Stimulated activated CD8-positive, alpha-beta memory T cell treated with anti-CD3 and anti-CD28 coated beads, Interleukin-12 subunit alpha, Interleukin-12 subunit beta, amount 100 ng/mL, for 4 hours (primary cell): ENCODE results near the gene AKR1E2.
"Not testable (repeated sequence)": the region's sequence is repeated elsewhere in the genome, so short reads cannot be mapped to it uniquely, and the experiment has no call there.

ENCODE experiments used
- DNase-seq: peaks from one replicate; pipeline ENCODE4 v3.0.0-alpha.2; 2020; ENCODE audit warnings: low read depth

AKR1E2 gene

DNA sequence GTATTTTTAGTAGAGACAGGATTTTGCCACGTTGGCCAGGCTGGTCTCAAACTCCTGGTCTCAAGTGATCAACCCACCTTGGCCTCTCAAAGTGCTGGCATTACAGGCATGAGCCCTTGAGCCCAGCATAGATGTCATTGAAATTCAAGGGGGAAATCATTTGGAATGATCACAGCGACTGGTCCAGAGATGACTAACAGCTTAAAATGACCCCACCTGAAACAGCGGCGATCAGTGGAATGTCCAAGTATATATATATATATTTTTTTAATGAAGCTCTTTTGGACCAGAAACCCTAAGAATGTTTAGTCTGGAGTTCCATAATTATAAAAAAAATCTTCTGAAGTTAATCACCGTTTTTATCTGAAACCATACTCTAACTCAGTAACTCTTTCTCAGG is 12.5 kb upstream of the AKR1E2 start:
- DNase-seq: no peak

- not testable (repeated sequence) for DNase-seq
Measured at GRCh38 chr10:4815646-4816180, 10.3 kb upstream of the AKR1E2 start.

DNA sequence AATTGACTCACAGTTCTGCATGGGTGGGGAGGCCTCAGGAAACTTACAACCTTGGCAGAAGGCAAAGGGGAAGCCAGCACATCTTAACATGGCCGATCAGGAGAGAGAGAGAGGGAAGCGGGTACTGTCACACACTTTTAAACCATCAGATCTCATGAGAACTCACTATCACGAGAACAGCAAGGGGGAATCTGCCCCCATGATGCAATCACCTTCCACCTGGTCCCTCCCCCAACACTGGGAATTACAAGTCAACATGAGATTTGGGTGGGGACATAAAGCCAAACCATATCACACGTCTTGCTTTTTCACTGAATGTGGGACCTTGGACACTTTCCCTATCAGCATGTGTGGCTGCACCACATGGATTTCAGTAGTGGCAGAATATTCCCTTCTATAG is 9.0 kb upstream of the AKR1E2 start:
- DNase-seq: no peak

DNA sequence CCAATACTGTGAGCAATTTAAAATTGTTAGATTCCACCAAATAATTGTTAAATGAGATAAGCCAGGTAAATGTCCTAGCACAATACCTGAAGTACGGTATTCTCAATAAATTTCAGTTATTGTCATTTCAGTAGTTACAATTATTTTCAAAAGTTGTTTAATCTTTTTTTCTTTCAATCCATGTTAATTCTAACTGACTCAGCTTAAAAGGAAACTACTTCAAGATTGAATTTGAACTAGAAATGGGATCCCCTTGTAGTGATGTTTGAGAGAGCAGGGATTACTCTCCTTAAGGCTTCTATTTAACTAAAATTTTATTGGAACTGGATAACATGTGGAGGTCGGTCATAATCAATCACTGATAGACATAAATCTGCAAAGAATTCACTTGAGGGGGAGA is 6.9 kb upstream of the AKR1E2 start:
- no peak for DNase-seq

GRCh38 chr10:4819707-4820106 is 6.3 kb upstream of the AKR1E2 start:
- no peak for DNase-seq

- no peak for DNase-seq
Measured at GRCh38 chr10:4820804-4821401, 5.1 kb upstream of the AKR1E2 start.

GRCh38 chr10:4822208-4822607 is 3.8 kb upstream of the AKR1E2 start:
- DNase-seq: no peak

DNA sequence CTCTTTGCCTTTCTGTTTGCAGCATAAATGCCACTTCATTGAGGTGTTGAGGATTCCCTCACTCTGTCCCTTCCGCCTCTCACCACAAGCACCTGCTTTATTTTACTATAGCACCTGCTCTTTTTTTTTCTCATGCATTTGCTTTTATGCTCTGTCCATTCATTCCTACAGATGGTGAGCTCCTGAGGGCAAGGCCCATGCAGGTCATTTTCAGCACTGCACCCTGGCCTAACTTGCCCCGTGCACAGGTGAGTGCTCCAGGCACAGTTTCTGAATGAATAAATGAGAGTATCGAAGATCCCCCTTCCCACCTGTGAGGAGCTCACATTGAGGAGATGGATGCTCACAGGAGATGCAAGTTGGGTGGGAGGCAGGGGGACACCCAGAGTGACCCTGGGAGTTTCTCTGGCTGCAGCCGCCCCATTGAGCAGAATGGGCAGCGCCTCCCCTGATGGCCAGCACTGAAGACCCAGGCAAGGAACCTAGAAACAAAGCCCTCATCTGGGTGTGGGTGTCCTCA is 1.2 kb upstream of the AKR1E2 start:
- DNase-seq: no peak

GRCh38 chr10:4825456-4825867 is 545 bp upstream of the AKR1E2 start:
- no peak for DNase-seq

DNA sequence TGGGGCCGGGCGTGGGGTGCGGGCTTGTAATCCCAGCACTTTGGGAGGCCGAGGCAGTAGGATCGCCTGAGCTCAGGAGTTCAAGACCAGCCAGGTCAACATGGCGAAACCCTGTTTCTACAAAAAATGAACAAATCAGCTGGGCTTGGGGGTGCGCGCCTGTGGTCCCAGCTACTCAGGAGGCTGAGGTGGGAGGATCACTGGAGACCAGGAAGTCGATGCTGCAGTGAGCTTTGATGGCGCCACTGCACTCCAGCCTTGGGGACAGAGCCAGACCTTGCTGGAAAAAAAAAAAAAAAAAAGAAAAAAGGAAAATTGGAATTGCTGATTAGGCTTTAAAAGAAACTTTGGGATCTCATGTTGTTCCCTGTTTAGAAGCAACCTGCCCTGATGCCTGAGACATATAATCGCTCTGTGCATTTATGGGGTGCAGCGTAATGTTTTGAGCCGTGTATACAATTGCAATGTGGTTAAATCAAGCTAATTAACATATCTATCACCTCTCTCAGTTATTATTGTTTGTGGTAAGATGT is 851 bp downstream of the AKR1E2 start:
- DNase-seq: no peak

DNA sequence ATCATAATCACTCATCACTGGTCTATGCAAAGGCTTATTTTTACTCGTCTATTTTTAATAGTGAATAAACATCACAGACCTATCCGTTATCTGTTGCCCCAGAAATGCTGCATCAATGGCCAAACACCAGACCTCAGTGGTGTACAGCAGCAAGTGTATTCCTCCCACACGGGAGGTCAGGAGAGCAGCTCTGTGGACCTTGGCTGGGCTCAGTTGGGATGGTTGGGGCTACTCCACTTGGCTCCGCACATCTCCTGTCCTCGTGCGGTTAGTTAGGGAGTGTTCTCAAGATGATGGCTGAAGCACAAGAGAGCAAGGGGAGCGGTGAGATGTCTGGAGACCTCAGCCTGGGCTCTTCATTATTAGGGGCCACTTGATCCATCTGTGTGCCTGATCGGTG is 2.0 kb downstream of the AKR1E2 start:
- no peak for DNase-seq

DNA sequence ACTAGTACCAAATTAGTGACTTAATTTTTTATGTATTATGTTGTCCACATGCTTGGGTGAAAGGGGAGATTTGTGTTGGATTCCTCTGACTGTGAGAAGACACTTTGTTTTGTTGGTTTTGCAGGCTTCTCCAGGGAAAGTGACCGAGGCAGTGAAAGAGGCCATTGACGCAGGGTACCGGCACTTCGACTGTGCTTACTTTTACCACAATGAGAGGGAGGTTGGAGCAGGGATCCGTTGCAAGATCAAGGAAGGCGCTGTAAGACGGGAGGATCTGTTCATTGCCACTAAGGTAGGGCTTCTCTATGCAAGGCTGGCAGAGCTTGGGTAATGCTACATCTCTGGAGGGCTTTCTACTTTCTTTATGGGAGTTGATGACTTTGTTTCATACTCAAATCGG is 4.5 kb downstream of the AKR1E2 start:
- DNase-seq: no peak

GRCh38 chr10:4831091-4831490 is 5.1 kb downstream of the AKR1E2 start:
- DNase-seq: no peak

DNA sequence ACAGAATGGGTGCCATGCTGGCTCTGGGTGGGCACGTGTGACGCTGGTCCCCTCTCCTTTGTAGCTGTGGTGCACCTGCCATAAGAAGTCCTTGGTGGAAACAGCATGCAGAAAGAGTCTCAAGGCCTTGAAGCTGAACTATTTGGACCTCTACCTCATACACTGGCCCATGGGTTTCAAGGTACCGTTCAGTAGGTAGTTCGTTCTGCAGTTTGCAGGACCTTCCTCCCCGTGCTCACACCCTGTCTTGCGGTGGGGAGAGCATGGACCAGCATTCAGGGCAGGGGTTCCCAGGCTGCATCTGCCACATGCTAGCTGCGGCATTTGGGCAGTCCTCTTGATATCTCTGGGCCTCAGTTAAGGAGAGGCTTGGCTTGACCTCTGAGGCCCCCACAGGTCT is 7.3 kb downstream of the AKR1E2 start:
- DNase-seq: no peak

- DNase-seq: no peak
Measured at GRCh38 chr10:4834898-4835405, 8.9 kb downstream of the AKR1E2 start.

DNA sequence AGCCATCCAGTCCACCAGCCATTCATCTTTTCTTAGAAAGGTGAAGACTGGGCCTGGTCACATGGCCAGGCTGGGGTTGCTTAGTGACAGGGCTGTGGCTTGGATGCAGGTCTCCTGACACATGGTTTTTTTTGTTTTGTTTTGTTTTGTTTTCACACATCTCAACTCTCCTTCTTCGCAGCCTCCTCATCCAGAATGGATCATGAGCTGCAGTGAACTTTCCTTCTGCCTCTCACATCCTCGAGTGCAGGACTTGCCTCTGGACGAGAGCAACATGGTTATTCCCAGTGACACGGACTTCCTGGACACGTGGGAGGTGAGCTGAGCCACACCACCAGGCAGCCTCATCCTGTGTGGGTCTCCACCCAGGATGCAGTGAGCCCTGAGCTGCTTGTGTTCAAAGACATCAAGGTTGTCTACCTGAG is 9.5 kb downstream of the AKR1E2 start:
- no peak for DNase-seq

DNA sequence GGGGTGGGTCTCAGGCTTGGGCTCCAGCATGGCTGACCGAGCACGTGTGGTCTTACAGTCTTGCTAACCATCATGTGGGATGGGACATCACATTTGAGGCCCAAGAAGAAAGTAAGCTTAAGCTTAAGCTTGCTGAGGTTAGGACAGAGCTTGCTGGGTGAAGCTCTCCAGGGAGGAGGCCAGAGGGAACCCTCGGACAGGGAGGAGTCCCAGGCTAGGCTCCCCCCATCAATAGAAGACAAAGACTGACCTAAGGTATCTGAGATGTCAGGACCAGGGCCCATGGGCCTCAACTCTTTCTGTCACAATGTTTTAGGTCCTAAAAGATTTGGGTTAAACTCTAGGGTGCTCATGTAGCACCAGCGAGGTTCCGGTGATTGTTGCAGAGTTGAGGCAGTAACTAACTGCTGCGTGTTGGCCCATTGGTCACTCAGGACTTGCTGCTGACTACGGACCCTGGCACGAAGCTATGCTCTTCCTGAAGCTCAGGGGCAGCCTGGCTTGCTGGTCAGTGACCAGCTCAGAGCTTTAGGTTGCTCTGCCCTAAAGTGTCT is 10.5 kb downstream of the AKR1E2 start:
- no peak for DNase-seq

DNA sequence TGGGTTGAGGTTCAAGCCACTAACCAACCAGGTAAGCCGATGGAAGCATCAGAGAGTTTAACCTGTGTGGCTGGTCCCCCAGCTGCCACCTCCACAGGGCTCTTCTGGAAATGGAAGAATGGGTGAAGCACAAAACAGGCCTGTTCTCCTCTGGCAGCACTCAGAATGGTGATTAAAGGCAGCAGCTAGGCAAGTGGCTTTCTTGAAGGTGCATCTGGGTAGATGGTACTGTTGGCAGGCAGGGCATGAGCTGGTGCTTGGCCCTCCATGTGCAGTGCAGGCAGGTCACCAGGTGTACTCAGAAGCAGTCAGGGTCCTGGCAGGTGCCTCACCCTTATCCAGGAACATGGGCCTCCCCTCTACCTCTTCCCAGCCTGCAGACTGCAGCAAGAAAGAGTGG is 11.5 kb downstream of the AKR1E2 start:
- DNase-seq: no peak

- DNase-seq: no peak
Measured at GRCh38 chr10:4838743-4839142, 12.7 kb downstream of the AKR1E2 start.

DNA sequence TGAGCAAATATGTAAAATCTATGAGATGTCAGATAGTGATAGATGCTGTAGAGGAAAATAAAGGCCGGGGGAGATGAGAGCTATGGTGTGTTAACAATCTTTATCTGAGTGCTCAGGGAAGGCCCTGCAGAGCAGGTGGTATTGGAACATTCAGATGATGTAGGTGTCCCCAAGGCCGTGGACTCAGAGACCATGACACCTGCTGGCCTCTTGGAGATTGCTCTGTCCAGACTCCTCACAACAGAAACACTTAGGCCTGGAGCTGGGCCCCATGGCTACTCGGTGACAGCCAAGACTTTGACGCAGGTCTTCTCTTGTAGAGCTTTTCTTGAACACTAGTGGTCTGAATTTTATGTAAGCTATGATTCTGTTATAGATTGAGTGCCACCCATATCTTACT is 13.3 kb downstream of the AKR1E2 start:
- no peak for DNase-seq

GRCh38 chr10:4840151-4840550 is 14.1 kb downstream of the AKR1E2 start:
- DNase-seq: no peak

DNA sequence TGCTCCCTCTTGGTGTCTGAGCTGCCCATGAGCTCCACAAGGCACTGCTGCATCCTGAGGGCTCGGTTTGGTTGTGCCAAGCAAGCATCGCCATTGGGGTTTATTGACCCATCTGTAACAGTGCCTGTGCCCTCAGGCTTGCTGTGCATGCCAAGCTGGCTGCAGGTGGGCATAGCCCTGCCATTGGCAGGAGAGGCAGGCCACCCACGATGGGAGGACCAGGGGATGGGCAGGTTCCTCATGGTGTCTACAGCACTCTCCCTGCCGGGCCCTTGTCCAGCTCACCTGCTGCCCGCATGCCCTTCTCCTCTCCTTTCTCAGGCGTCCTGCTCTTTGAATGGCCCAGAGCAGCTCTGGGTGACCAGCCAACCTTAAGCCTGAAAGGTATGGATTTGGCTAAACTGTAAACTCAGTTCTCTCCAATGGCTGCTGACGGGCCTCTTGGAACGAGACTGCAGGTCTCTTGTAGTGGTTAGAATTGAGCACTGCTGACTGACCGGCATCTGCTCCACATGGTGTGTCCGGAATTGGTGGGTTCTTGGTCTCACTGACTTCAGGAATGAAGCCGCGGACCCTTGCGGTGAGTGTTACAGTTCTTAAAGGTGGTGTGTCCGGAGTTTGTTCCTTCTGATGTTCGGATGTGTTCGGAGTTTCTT is 17.6 kb downstream of the AKR1E2 start:
- DNase-seq: no peak

DNA sequence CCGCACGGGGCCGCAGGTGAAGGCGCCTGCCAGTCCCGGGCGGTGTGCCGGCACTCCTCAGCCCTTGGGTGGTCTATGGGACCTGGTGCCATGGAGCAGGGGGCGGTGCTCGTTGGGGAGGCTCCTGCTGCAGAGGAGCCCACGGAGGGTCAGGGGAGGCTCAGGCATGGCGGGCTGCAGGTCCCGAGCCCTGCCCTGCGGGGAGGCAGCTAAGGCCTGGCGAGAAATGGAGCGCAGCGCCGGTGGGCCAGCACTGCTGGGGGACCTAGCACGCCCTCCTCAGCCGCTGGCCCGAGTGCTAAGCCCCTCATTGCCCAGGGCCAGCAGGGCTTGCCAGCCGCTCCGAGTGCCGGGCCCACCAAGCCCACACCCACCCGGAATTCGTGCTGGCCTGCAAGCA is 18.9 kb downstream of the AKR1E2 start:
- DNase-seq: no peak
